Effector memory CD4-positive, alpha-beta T cell (primary cell): ENCODE results near the gene ZEB2.
"Not testable (repeated sequence)": the region's sequence is repeated elsewhere in the genome, so short reads cannot be mapped to it uniquely, and the experiment has no call there.

Experiments
- DNase-seq, 3 donors: peaks; one replicate each; pipeline ENCODE4 v3.0.0-alpha.2; 2020
- H3K27ac ChIP-seq: 2 replicates; pipeline ENCODE4 v1.7.0; 2013; ENCODE audit warnings: mild to moderate bottlenecking, low read length, moderate library complexity; ENCODE audit not compliant: insufficient read depth, poor library complexity, severe bottlenecking
- H3K27me3 ChIP-seq: replicated peaks from 2 replicates; pipeline ENCODE4 v1.7.0; 2013; ENCODE audit warnings: mild to moderate bottlenecking, low read length; ENCODE audit not compliant: insufficient read depth, control insufficient read depth, poor library complexity, severe bottlenecking
- H3K36me3 ChIP-seq: 2 replicates; pipeline ENCODE4 v1.7.0; 2013; ENCODE audit warnings: mild to moderate bottlenecking, low read length, moderate library complexity; ENCODE audit not compliant: control insufficient read depth, insufficient read depth
- H3K4me1 ChIP-seq: 2 replicates; pipeline ENCODE4 v1.7.0; 2013; ENCODE audit warnings: low read length, mild to moderate bottlenecking; ENCODE audit not compliant: control insufficient read depth, insufficient read depth, poor library complexity, severe bottlenecking
- H3K4me3 ChIP-seq: 2 replicates; pipeline ENCODE4 v1.7.0; 2013; ENCODE audit warnings: low read length, low read depth, mild to moderate bottlenecking; ENCODE audit not compliant: insufficient read depth, poor library complexity, severe bottlenecking
- H3K9me3 ChIP-seq: 2 replicates; pipeline ENCODE4 v1.7.0; 2013; ENCODE audit warnings: mild to moderate bottlenecking, low read length, moderate library complexity; ENCODE audit not compliant: control insufficient read depth

The ZEB2 gene

GRCh38 chr2:144366825-144367429 is 153.0 kb downstream of the ZEB2 start:
- no peaks in the 10 kb centered on the region for H3K36me3 ChIP-seq
- no peak for DNase-seq
- H3K4me3 ChIP-seq: no peak overlapping the region
- H3K9me3 ChIP-seq: no peaks in the 10 kb centered on the region
- no peak overlapping the region for H3K27ac ChIP-seq
- no peaks in the 10 kb centered on the region for H3K4me1 ChIP-seq
- H3K27me3 ChIP-seq: no peaks in the 10 kb centered on the region

- Histone ChIP-seq H3K4me3 (no peak overlapping the region), H3K36me3 (no peaks in the 10 kb centered on the region), H3K27ac (no peak overlapping the region), H3K27me3 (no peaks in the 10 kb centered on the region), H3K4me1 (no peaks in the 10 kb centered on the region), H3K9me3 (no peaks in the 10 kb centered on the region)
- no peak for DNase-seq
These were observed 154.8 kb downstream of the ZEB2 start for GRCh38 chr2:144364944-144365738.

- H3K27ac ChIP-seq, H3K36me3 ChIP-seq, H3K4me1 ChIP-seq, H3K4me3 ChIP-seq, DNase-seq, H3K27me3 ChIP-seq, H3K9me3 ChIP-seq: not testable (repeated sequence)
These were observed 155.7 kb downstream of the ZEB2 start for GRCh38 chr2:144364247-144364646.

GRCh38 chr2:144362401-144362800 is 157.5 kb downstream of the ZEB2 start:
- no peaks in the 10 kb centered on the region for H3K4me1 ChIP-seq
- no peak for DNase-seq
- no peaks in the 10 kb centered on the region for H3K27me3 ChIP-seq
- no peaks in the 10 kb centered on the region for H3K9me3 ChIP-seq
- H3K27ac ChIP-seq: no peak overlapping the region
- no peaks in the 10 kb centered on the region for H3K36me3 ChIP-seq
- H3K4me3 ChIP-seq: no peak overlapping the region

GRCh38 chr2:144361742-144362141 is 158.2 kb downstream of the ZEB2 start:
- H3K9me3 ChIP-seq: no peaks in the 10 kb centered on the region
- H3K4me3 ChIP-seq: no peak overlapping the region
- H3K4me1 ChIP-seq: no peaks in the 10 kb centered on the region
- H3K27ac ChIP-seq: no peak overlapping the region
- no peaks in the 10 kb centered on the region for H3K27me3 ChIP-seq
- no peaks in the 10 kb centered on the region for H3K36me3 ChIP-seq
- no peak for DNase-seq

GRCh38 chr2:144359684-144360083 is 160.2 kb downstream of the ZEB2 start:
- H3K27ac ChIP-seq: no peak overlapping the region
- H3K4me1 ChIP-seq: no peaks in the 10 kb centered on the region
- H3K4me3 ChIP-seq: no peak overlapping the region
- H3K27me3 ChIP-seq: no peaks in the 10 kb centered on the region
- no peaks in the 10 kb centered on the region for H3K9me3 ChIP-seq
- no peaks in the 10 kb centered on the region for H3K36me3 ChIP-seq
- DNase-seq: no peak

- Histone ChIP-seq H3K4me3 (no peak overlapping the region), H3K36me3 (no peaks in the 10 kb centered on the region), H3K27ac (no peak overlapping the region), H3K9me3 (no peaks in the 10 kb centered on the region), H3K4me1 (no peaks in the 10 kb centered on the region), H3K27me3 (no peaks in the 10 kb centered on the region)
- DNase-seq: no peak
These were observed 160.9 kb downstream of the ZEB2 start for GRCh38 chr2:144358979-144359541.

GRCh38 chr2:144358374-144358964 is 161.4 kb downstream of the ZEB2 start:
- no peaks in the 10 kb centered on the region for H3K27me3 ChIP-seq
- no peaks in the 10 kb centered on the region for H3K36me3 ChIP-seq
- no peak overlapping the region for H3K27ac ChIP-seq
- DNase-seq: no peak
- no peak overlapping the region for H3K4me3 ChIP-seq
- no peaks in the 10 kb centered on the region for H3K9me3 ChIP-seq
- no peaks in the 10 kb centered on the region for H3K4me1 ChIP-seq

GRCh38 chr2:144357623-144358373 is 162.1 kb downstream of the ZEB2 start:
- no peaks in the 10 kb centered on the region for H3K36me3 ChIP-seq
- no peaks in the 10 kb centered on the region for H3K27me3 ChIP-seq
- H3K27ac ChIP-seq: no peak overlapping the region
- H3K4me1 ChIP-seq: no peaks in the 10 kb centered on the region
- no peaks in the 10 kb centered on the region for H3K9me3 ChIP-seq
- DNase-seq: no peak
- no peak overlapping the region for H3K4me3 ChIP-seq
